BLaER1 treated with 17β-estradiol and CSF1 and Interleukin-3, amounts not matched to agents 10 nM and 100 nM (cell line): Measurements from ENCODE around the gene FER1L5.

Experiments used
- H3K27ac ChIP-seq, 11 experiments: shearing (Covaris generic); formaldehyde crosslinking; 2 replicates each; pipeline ENCODE4 v1.8.1; 2022
- H3K27me3 ChIP-seq, 11 experiments: shearing (Covaris generic); formaldehyde crosslinking; 2 replicates each; pipeline ENCODE4 v1.8.1; 2022
- H3K36me3 ChIP-seq, 11 experiments: shearing (Covaris generic); formaldehyde crosslinking; 2 replicates each; pipeline ENCODE4 v1.8.1; 2022
- H3K4me1 ChIP-seq, 10 experiments: shearing (Covaris generic); formaldehyde crosslinking; 2 replicates each; pipeline ENCODE4 v1.8.1; 2022
- H3K4me2 ChIP-seq, 11 experiments: shearing (Covaris generic); formaldehyde crosslinking; 2 replicates each; pipeline ENCODE4 v1.8.1; 2022
- H3K4me3 ChIP-seq, 10 experiments: shearing (Covaris generic); formaldehyde crosslinking; 2 replicates each; pipeline ENCODE4 v1.8.1; 2022
- H3K9ac ChIP-seq, 11 experiments: shearing (Covaris generic); formaldehyde crosslinking; 2 replicates each; pipeline ENCODE4 v1.8.1; 2022
- H3K9me3 ChIP-seq, 11 experiments: shearing (Covaris generic); formaldehyde crosslinking; replicated peaks in 1 of 11; 2 replicates each; pipeline ENCODE4 v1.8.1; 2022
- H4K20me1 ChIP-seq, 11 experiments: shearing (Covaris generic); formaldehyde crosslinking; 2 replicates each; pipeline ENCODE4 v1.8.1; 2022
- Cebpa-rat ChIP-seq, 11 experiments: shearing (Covaris generic); IDR thresholded peaks; 2 replicates each; pipeline ENCODE4 v1.8.1; 2022

Gene FER1L5

DNA sequence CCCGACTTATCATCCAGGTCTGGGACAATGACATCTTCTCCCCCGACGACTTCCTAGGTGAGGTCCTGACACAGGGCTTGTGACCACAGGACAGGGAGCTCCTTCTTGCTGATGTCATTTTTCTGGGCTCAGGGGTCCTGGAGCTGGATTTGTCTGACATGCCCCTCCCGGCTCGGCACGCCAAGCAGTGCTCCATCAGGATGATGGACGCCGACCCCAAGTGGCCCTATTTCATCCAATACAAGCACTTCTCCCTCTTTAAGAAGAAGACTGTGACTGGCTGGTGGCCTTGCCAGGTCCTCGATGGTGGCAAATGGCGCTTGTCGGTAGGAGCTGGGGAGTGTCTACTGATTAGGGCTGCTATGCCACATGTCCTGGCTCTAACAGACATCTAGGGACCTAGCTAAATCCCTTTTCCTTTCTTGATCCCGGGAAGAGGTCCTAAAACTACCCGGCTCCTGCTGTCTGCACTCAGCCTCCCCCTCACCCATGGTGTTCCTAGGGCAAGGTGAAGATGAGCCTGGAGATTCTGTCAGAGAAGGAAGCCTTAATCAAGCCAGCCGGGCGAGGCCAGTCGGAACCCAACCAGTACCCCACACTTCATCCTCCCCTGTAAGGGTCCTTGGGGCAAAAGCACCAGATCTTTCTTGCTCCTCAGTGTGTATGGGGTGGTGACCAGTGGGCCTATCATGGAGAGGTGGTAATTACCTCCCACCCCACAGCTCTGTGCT is 60.6 kb downstream of the FER1L5 start:
- H3K27me3 ChIP-seq, result no peaks in the 10 kb centered on the region
- H3K27ac ChIP-seq, result no peak overlapping the region
- peaks cover 0 to 22% (median 0%) of the 10 kb centered on the region in 11 experiments; a peak in 3 of 22 replicates for H4K20me1 ChIP-seq
- H3K4me1 ChIP-seq, result peaks cover 0 to 9% (median 7%) of the 10 kb centered on the region in 10 experiments; a peak in 10 of 20 replicates
- TF ChIP-seq Cebpa-rat (IDR thresholded peaks at IDR 0.05), result no peak
- peaks cover 34 to 66% (median 52%) of the 10 kb centered on the region in 11 experiments for H3K36me3 ChIP-seq
- H3K4me2 ChIP-seq, result no peak overlapping the region
- H3K9ac ChIP-seq, result no peak overlapping the region
- no peaks in the 10 kb centered on the region for H3K9me3 ChIP-seq
- no peak overlapping the region for H3K4me3 ChIP-seq

GRCh38 chr2:96710985-96711384 is 68.4 kb downstream of the FER1L5 start:
- Histone ChIP-seq H3K4me3 (no peak overlapping the region), H3K36me3 (peaks cover 60 to 92% (median 88%) of the 10 kb centered on the region in 11 experiments), H4K20me1 (0 out of 22 replicates have a peak, but pooled peaks cover 0 to 4% (median 0%) of the 10 kb centered on the region in 11 experiments), H3K4me1 (no peaks in the 10 kb centered on the region), H3K27ac (no peak overlapping the region), H3K9ac (no peak overlapping the region), H3K9me3 (peaks cover 0 to 13% (median 8%) of the 10 kb centered on the region in 11 experiments; a peak in 15 of 22 replicates), H3K27me3 (no peaks in the 10 kb centered on the region), H3K4me2 (no peak overlapping the region)
- no peak for TF ChIP-seq Cebpa-rat (IDR thresholded peaks at IDR 0.05)

GRCh38 chr2:96715658-96716057 is 73.1 kb downstream of the FER1L5 start:
- Histone ChIP-seq H3K27ac (no peak overlapping the region), H3K4me3 (no peak overlapping the region), H3K9ac (no peak overlapping the region), H3K36me3 (peaks cover 34 to 73% (median 48%) of the 10 kb centered on the region in 11 experiments), H3K4me1 (no peaks in the 10 kb centered on the region), H3K4me2 (no peak overlapping the region), H4K20me1 (0 out of 22 replicates have a peak, but pooled peaks cover 0 to 4% (median 0%) of the 10 kb centered on the region in 11 experiments), H3K9me3 (no peaks in the 10 kb centered on the region), H3K27me3 (no peaks in the 10 kb centered on the region)
- TF ChIP-seq Cebpa-rat (IDR thresholded peaks at IDR 0.05), result no peak

DNA sequence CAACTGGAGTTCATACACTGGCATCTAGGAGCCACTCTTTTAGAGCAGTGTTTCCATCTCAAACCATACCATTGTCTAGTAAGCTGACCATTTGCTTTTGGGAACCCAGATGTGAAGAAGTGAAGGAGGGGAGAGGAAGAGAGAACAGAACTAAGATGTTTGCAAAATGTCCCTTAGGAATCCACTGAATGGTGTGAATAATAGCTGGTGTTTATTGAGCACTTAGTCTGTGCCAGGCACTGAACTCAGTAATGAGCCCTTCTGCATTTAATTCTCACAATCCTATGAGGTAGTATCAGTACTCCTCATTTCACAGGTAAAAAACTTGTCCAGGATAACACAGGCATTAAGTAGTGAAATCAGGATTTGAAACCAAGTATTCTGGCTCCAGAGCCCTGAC is 73.8 kb downstream of the FER1L5 start:
- Histone ChIP-seq H3K9ac (no peak overlapping the region), H3K27me3 (no peaks in the 10 kb centered on the region), H3K36me3 (peaks cover 27 to 71% (median 45%) of the 10 kb centered on the region in 11 experiments), H3K27ac (no peak overlapping the region), H3K4me3 (no peak overlapping the region), H3K9me3 (no peaks in the 10 kb centered on the region), H3K4me1 (no peaks in the 10 kb centered on the region), H3K4me2 (no peak overlapping the region), H4K20me1 (0 out of 22 replicates have a peak, but pooled peaks cover 0 to 4% (median 0%) of the 10 kb centered on the region in 11 experiments)
- TF ChIP-seq Cebpa-rat (IDR thresholded peaks at IDR 0.05), result no peak

- no peaks in the 10 kb centered on the region for H3K4me1 ChIP-seq
- no peak overlapping the region for H3K9ac ChIP-seq
- H4K20me1 ChIP-seq, result no peaks in the 10 kb centered on the region
- no peaks in the 10 kb centered on the region for H3K9me3 ChIP-seq
- no peak overlapping the region for H3K4me2 ChIP-seq
- no peak overlapping the region for H3K27ac ChIP-seq
- H3K27me3 ChIP-seq, result no peaks in the 10 kb centered on the region
- peaks cover 58 to 97% (median 76%) of the 10 kb centered on the region in 11 experiments for H3K36me3 ChIP-seq
- TF ChIP-seq Cebpa-rat (IDR thresholded peaks at IDR 0.05), result no peak
- H3K4me3 ChIP-seq, result no peak overlapping the region
Observed at GRCh38 chr2:96726131-96726530, 83.6 kb downstream of the FER1L5 start.

GRCh38 chr2:96727431-96727830 is 84.9 kb downstream of the FER1L5 start:
- no peaks in the 10 kb centered on the region for H3K4me1 ChIP-seq
- no peaks in the 10 kb centered on the region for H4K20me1 ChIP-seq
- no peak overlapping the region for H3K9ac ChIP-seq
- H3K4me2 ChIP-seq, result no peak overlapping the region
- no peaks in the 10 kb centered on the region for H3K9me3 ChIP-seq
- H3K27ac ChIP-seq, result no peak overlapping the region
- H3K27me3 ChIP-seq, result no peaks in the 10 kb centered on the region
- peaks cover 71 to 97% (median 87%) of the 10 kb centered on the region in 11 experiments for H3K36me3 ChIP-seq
- no peak for TF ChIP-seq Cebpa-rat (IDR thresholded peaks at IDR 0.05)
- no peak overlapping the region for H3K4me3 ChIP-seq

DNA sequence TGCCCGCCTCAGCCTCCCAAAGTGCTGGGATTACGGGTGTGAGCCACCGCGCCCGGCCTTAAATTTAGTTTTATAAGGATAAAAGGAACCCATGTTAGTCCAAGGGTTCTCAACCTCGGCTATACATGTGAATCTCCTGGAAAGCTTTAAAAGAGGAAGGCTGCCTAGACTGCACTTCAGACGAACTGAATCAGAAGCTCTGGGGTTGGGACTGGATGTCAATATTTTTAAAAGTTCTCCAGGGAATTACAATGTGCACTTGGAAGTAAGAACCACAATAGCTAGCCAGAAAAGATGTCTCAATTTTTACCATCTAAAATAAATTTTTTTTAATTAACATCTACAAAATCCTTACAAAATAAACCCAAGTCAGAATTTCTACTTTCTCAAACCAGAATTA is 87.2 kb downstream of the FER1L5 start:
- peaks cover 85 to 99% (median 94%) of the 10 kb centered on the region in 11 experiments for H3K36me3 ChIP-seq
- H3K9ac ChIP-seq, result no peak overlapping the region
- no peak for TF ChIP-seq Cebpa-rat (IDR thresholded peaks at IDR 0.05)

DNA sequence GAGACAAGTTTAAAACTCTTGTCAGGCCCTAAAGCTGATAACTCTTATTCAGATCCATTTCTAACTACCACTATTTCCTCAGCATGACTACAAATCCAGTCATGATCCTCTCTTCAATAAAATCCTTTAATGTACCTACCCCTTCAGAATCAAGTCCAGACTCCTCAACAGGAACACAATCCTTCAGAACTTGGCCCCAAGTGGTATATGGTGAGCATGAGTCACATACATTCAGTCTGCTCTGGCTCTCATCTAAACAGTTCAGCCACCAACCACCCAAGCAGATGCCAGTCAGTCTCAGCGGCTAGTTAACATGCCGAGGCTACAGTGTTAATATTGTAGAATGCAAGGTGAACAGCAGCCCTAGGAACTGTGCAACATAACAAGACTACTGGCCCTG is 87.6 kb downstream of the FER1L5 start:
- no peaks in the 10 kb centered on the region for H3K9me3 ChIP-seq
- H3K4me2 ChIP-seq, result no peak overlapping the region
- no peaks in the 10 kb centered on the region for H3K4me1 ChIP-seq
- no peak overlapping the region for H3K27ac ChIP-seq
- H3K9ac ChIP-seq, result no peak overlapping the region
- no peaks in the 10 kb centered on the region for H3K27me3 ChIP-seq
- H3K36me3 ChIP-seq, result peaks cover 90 to 100% (median 97%) of the 10 kb centered on the region in 11 experiments
- H4K20me1 ChIP-seq, result 0 out of 22 replicates have a peak, but pooled peaks cover 0 to 7% (median 0%) of the 10 kb centered on the region in 11 experiments
- H3K4me3 ChIP-seq, result no peak overlapping the region
- TF ChIP-seq Cebpa-rat (IDR thresholded peaks at IDR 0.05), result no peak

More for the DNA sequence above, 87.2 kb downstream of the FER1L5 start:
- no peak overlapping the region for H3K27ac ChIP-seq
- H3K27me3 ChIP-seq, result no peaks in the 10 kb centered on the region
- H3K4me1 ChIP-seq, result no peaks in the 10 kb centered on the region
- H3K9me3 ChIP-seq, result no peaks in the 10 kb centered on the region
- H4K20me1 ChIP-seq, result 0 out of 22 replicates have a peak, but pooled peaks cover 0 to 7% (median 0%) of the 10 kb centered on the region in 11 experiments
- no peak overlapping the region for H3K4me3 ChIP-seq
- no peak overlapping the region for H3K4me2 ChIP-seq

- no peak for TF ChIP-seq Cebpa-rat (IDR thresholded peaks at IDR 0.05)
- H3K4me3 ChIP-seq, result no peak overlapping the region
- peaks cover 0 to 7% (median 0%) of the 10 kb centered on the region in 11 experiments; a peak in 1 of 22 replicates for H4K20me1 ChIP-seq
- H3K36me3 ChIP-seq, result peaks cover 70 to 87% (median 81%) of the 10 kb centered on the region in 11 experiments
- peaks cover 17 to 32% (median 22%) of the 10 kb centered on the region in 10 experiments for H3K4me1 ChIP-seq
- H3K27ac ChIP-seq, result no peak overlapping the region
- no peaks in the 10 kb centered on the region for H3K9me3 ChIP-seq
- H3K27me3 ChIP-seq, result no peaks in the 10 kb centered on the region
- H3K4me2 ChIP-seq, result no peak overlapping the region
- no peak overlapping the region for H3K9ac ChIP-seq
Observed at GRCh38 chr2:96733931-96734330, 91.4 kb downstream of the FER1L5 start.
